Central memory CD8-positive, alpha-beta T cell (primary cell): ENCODE measurements around the gene PRPS2.

Source experiments
- ATAC-seq: fragments of 150-1000 bp; cut with Tn5 transposase; replicated peaks from 2 replicates; pipeline ENCODE4 v1.10.0; 2022; ENCODE audit warnings: mild to moderate bottlenecking, moderate FRiP score, moderate number of reproducible peaks; ENCODE audit not compliant: poor library complexity, severe bottlenecking; ENCODE audit errors: extremely low read depth
- DNase-seq, 2 donors: peaks; one replicate each; pipeline ENCODE4 v3.0.0; 2021; ENCODE audit warnings: low spot score in 2 of 2
- H3K27ac Mint-ChIP-seq: one replicate; pipeline ENCODE4 v1.8.0; 2022; ENCODE audit warnings: low read depth, mild to moderate bottlenecking, moderate library complexity, mixed read lengths
- H3K27me3 Mint-ChIP-seq: one replicate; pipeline ENCODE4 v1.8.0; 2022; ENCODE audit warnings: mixed read lengths
- H3K36me3 Mint-ChIP-seq: one replicate; pipeline ENCODE4 v1.8.0; 2022; ENCODE audit warnings: mild to moderate bottlenecking, moderate library complexity, mixed read lengths; ENCODE audit not compliant: insufficient read depth
- H3K4me1 Mint-ChIP-seq: one replicate; pipeline ENCODE4 v1.8.0; 2022; ENCODE audit warnings: mixed read lengths
- H3K4me3 Mint-ChIP-seq: one replicate; pipeline ENCODE4 v1.8.0; 2022; ENCODE audit warnings: mild to moderate bottlenecking, moderate library complexity, mixed read lengths
- H3K9me3 Mint-ChIP-seq: one replicate; pipeline ENCODE4 v1.8.0; 2022; ENCODE audit warnings: mixed read lengths

PRPS2 gene

GRCh38 chrX:12791257-12792228, at the start of gene PRPS2:
Gene PRPS2 (plus strand): TSS chrX:12791412. CDS start chrX:12791498, 86 bp downstream.
- DNase-seq (peak; percentile 33 to 44), ATAC-seq (peak; percentile 74)
- Mint-ChIP-seq H3K36me3 (peaks cover 7% of the 10 kb centered on the region), H3K27ac (peak within 1 kb of the TSS; percentile 64), H3K4me3 (peak within 1 kb of the TSS; percentile 80), H3K9me3 (no peaks in the 10 kb centered on the region), H3K4me1 (peaks cover 17% of the 10 kb centered on the region), H3K27me3 (no peaks in the 10 kb centered on the region)

DNA sequence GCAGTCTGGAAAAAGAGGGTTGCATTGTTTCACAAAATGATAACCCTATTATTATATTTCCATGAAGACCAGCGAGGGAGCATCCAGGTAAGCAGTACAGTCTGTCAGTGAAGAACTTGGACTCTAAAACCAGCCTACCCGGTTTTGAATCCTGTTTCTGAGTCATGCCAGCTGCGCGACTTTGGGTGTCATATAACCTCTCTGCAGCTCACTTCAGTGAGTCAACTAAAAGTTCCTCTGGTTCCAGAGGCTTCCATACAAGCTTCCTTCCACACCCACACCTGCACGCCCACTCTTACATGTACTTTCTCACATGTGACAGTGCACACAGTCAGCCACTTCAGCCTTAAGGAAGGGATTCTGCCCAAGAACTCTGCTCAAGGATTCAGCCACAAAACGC, 49.8 kb upstream of the PRPS2 start:
- DNase-seq (no peak), ATAC-seq (no peak)
- no peaks in the 10 kb centered on the region for H3K27me3 Mint-ChIP-seq
- H3K4me1 Mint-ChIP-seq = no peaks in the 10 kb centered on the region
- H3K36me3 Mint-ChIP-seq = no peaks in the 10 kb centered on the region
- H3K27ac Mint-ChIP-seq = no peak overlapping the region
- H3K4me3 Mint-ChIP-seq = no peak overlapping the region
- no peaks in the 10 kb centered on the region for H3K9me3 Mint-ChIP-seq

GRCh38 chrX:12747433-12747832, 43.8 kb upstream of the PRPS2 start:
- ATAC-seq (no peak), DNase-seq (no peak)
- H3K27ac Mint-ChIP-seq = no peak overlapping the region
- no peak overlapping the region for H3K4me3 Mint-ChIP-seq
- H3K9me3 Mint-ChIP-seq = no peaks in the 10 kb centered on the region
- no peaks in the 10 kb centered on the region for H3K27me3 Mint-ChIP-seq
- H3K4me1 Mint-ChIP-seq = no peaks in the 10 kb centered on the region
- H3K36me3 Mint-ChIP-seq = no peaks in the 10 kb centered on the region

DNA sequence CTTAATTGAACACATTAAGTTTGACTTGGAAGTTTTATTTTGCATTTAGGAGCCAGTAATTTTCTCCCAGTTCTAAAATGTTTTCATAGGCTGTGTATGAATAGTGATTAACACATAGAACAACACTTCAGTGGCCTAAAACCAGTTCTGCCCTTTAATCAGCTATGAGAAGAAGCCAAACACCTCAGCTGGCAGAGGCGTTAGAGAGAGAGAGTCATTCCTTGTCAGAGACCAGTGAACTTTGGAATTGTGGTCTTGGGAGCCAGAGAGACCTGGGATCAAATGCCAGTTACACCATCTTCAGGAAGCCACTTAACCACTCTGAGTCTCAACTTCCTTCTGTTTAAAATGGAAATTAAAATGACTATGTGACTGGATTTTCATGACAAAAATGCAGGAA, 39.3 kb upstream of the PRPS2 start:
- no peak overlapping the region for H3K27ac Mint-ChIP-seq

DNA sequence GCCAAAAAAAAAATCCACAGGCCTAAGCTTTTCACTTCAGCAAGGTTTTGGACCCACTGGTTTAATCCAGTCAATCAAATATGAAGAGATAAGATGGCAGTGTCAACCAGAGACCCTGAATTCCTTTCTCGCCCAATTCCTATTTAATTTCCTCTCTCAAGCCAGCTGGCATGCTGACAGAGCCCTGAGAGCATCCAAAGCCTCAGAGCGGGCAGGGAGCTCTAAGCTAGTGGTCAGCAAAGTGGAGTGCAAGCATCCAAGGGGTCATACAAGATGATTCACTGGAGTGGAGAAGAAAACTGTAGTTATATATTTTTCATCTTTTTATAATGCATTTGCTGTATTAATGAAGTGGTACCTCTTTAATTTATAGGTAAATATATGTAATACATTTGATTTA, 37.8 kb upstream of the PRPS2 start:
- Mint-ChIP-seq H3K27ac (no peak overlapping the region), H3K9me3 (no peaks in the 10 kb centered on the region), H3K36me3 (no peaks in the 10 kb centered on the region), H3K4me1 (no peaks in the 10 kb centered on the region), H3K27me3 (peaks cover 10% of the 10 kb centered on the region), H3K4me3 (no peak overlapping the region)
- DNase-seq = no peak
- no peak for ATAC-seq

More for the DNA sequence above, 39.3 kb upstream of the PRPS2 start:
- ATAC-seq (no peak), DNase-seq (no peak)
- no peaks in the 10 kb centered on the region for H3K4me1 Mint-ChIP-seq
- no peak overlapping the region for H3K4me3 Mint-ChIP-seq
- no peaks in the 10 kb centered on the region for H3K36me3 Mint-ChIP-seq
- H3K27me3 Mint-ChIP-seq = peaks cover 10% of the 10 kb centered on the region
- no peaks in the 10 kb centered on the region for H3K9me3 Mint-ChIP-seq

DNA sequence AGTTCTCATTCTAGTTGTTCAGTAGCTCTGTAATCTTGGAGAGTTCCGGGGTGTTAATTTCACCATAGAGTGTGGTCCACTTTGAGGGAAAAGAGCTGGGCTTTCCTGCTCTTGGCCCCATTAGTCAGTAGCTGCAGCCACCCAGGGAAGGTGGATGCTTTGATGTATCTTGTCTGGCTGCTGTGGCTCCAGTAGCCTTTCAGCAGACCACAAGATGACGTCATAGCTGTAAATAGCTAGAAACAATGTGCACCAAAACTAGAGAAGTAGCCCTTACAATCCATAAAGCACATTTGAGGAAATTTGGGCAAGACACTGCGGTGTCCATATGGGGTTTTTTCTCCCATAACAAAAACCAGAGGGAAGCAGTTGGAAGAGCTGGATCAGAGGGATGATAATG, 32.9 kb upstream of the PRPS2 start:
- Mint-ChIP-seq H3K27me3 (peaks cover 10% of the 10 kb centered on the region), H3K27ac (no peak overlapping the region), H3K4me1 (no peaks in the 10 kb centered on the region), H3K36me3 (no peaks in the 10 kb centered on the region), H3K9me3 (no peaks in the 10 kb centered on the region), H3K4me3 (no peak overlapping the region)
- DNase-seq = no peak
- no peak for ATAC-seq

DNA sequence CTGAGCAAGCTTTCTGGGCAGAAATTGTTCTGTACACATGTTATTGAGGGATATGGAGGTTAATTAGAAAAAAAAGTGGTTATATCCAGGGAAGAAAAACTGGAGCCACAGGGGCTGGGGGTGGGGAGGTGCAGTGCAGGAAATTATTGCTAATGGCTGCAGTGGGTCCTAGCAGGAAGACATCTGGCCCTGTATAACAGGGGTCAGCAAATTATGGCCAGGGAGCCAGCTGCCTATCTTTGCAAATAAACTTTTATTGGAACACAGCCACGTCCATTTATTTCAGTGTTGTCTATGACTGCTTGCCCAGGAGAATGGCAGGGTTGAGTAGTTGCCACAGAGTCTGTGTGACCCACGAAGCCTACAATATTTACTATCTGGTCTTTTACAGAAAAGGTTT, 23.4 kb upstream of the PRPS2 start:
- Mint-ChIP-seq H3K4me3 (no peak overlapping the region), H3K36me3 (no peaks in the 10 kb centered on the region), H3K27ac (no peak overlapping the region), H3K4me1 (no peaks in the 10 kb centered on the region), H3K9me3 (no peaks in the 10 kb centered on the region), H3K27me3 (peaks cover 27% of the 10 kb centered on the region)
- DNase-seq (no peak), ATAC-seq (no peak)

- no peak overlapping the region for H3K27ac Mint-ChIP-seq
- DNase-seq (no peak), ATAC-seq (no peak)
- H3K4me1 Mint-ChIP-seq = no peaks in the 10 kb centered on the region
- H3K9me3 Mint-ChIP-seq = no peaks in the 10 kb centered on the region
- H3K4me3 Mint-ChIP-seq = no peak overlapping the region
- H3K27me3 Mint-ChIP-seq = peaks cover 34% of the 10 kb centered on the region
- H3K36me3 Mint-ChIP-seq = no peaks in the 10 kb centered on the region
Observed at GRCh38 chrX:12768491-12768890, 22.7 kb upstream of the PRPS2 start.

DNA sequence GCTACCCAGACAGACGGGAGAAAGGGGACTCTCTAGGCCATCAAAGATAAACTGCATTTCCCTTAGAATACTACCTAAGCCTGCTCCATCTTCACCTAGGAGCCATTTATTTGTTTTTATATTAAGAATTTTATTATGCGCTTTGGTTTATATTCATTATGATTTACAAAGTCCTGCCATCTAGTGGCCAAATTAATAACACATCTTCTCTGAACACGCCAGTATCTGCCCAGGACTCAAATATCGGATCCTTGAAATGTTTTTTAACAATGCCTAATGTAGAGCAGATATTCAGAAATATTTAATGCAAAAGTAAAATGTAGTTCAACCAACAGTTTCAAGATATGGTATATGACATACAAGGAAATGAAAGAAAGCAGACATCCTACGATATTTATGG, 20.8 kb upstream of the PRPS2 start:
- Mint-ChIP-seq H3K9me3 (no peaks in the 10 kb centered on the region), H3K27ac (no peak overlapping the region), H3K36me3 (no peaks in the 10 kb centered on the region), H3K27me3 (peaks cover 30% of the 10 kb centered on the region), H3K4me3 (no peak overlapping the region), H3K4me1 (no peaks in the 10 kb centered on the region)
- ATAC-seq (no peak), DNase-seq (no peak)

GRCh38 chrX:12771445-12772069, 19.7 kb upstream of the PRPS2 start:
- H3K27ac Mint-ChIP-seq = no peak overlapping the region
- peak; percentile 33 to 38 for DNase-seq
- no peaks in the 10 kb centered on the region for H3K36me3 Mint-ChIP-seq
- H3K27me3 Mint-ChIP-seq = peaks cover 26% of the 10 kb centered on the region
- no peaks in the 10 kb centered on the region for H3K9me3 Mint-ChIP-seq
- no peaks in the 10 kb centered on the region for H3K4me1 Mint-ChIP-seq
- no peak overlapping the region for H3K4me3 Mint-ChIP-seq
- ATAC-seq = peak; percentile 99

GRCh38 chrX:12777670-12778069, 13.5 kb upstream of the PRPS2 start:
- Mint-ChIP-seq H3K4me3 (no peak overlapping the region), H3K36me3 (no peaks in the 10 kb centered on the region), H3K27ac (no peak overlapping the region), H3K4me1 (no peaks in the 10 kb centered on the region), H3K9me3 (no peaks in the 10 kb centered on the region), H3K27me3 (peaks cover 14% of the 10 kb centered on the region)
- DNase-seq (no peak), ATAC-seq (no peak)

DNA sequence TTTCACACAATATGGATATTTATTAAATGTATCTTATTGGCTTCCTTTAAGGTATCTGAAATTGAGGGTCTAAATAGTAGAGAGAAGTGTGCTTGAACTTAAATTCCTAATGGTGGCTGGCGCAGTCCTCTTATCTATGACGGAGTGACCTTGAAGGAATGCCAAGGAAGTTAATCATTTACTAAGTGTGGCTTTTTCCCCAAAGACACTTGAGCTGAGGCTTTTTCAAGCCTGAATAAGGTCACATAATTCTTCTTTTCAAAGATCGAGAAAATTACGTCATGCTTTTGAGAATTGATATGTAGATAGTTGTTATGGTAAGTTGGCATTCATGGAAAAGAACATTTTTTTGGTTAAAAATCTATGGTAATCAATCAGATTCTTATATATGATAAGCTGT, 11.7 kb upstream of the PRPS2 start:
- no peak overlapping the region for H3K4me3 Mint-ChIP-seq
- no peaks in the 10 kb centered on the region for H3K9me3 Mint-ChIP-seq
- DNase-seq (no peak), ATAC-seq (no peak)
- no peaks in the 10 kb centered on the region for H3K27me3 Mint-ChIP-seq
- no peak overlapping the region for H3K27ac Mint-ChIP-seq
- no peaks in the 10 kb centered on the region for H3K4me1 Mint-ChIP-seq
- no peaks in the 10 kb centered on the region for H3K36me3 Mint-ChIP-seq

DNA sequence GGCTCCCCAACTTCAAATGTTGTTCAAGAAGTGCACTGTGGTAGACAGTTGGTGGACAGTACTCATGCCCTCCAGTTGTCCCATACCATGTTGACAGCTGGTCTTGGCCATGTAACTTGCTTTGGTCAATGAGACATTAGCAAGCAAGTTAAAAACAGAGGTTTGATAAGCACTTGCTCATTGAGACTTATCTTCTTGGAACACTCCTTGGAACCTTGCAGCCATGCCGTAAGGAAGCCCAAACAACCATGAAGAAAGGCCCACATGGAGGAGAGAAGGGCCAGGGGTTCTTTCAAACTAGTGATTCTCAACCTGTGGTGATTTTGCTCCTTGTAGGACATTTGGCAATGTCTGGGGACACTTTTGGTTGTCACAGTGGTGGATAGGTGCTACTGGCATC, 2.6 kb upstream of the PRPS2 start:
- DNase-seq (no peak), ATAC-seq (no peak)
- Mint-ChIP-seq H3K36me3 (peaks cover 4% of the 10 kb centered on the region), H3K4me1 (peaks cover 17% of the 10 kb centered on the region), H3K27me3 (no peaks in the 10 kb centered on the region), H3K4me3 (no peak overlapping the region), H3K9me3 (no peaks in the 10 kb centered on the region), H3K27ac (no peak overlapping the region)
